ENCODE results near the gene LEF1.

LEF1 gene

GRCh38 chr4:108118505-108118904 lies 50.2 kb downstream of the LEF1 start:
- Histone ChIP-seq H3K4me3 (ENCODE audit: low read depth in 1 of 2, low read length in 2 of 2) (no peak overlapping the region), H3K27me3 (ENCODE audit: control insufficient read depth in 1 of 2, insufficient read depth in 2 of 2, low read length in 2 of 2) (no peaks in the 10 kb centered on the region), H3K36me3 (ENCODE audit: insufficient read depth, low read length) (no peaks in the 10 kb centered on the region), H3K9me3 (ENCODE audit: low read length) (no peaks in the 10 kb centered on the region), H3K27ac (ENCODE audit: low read depth, low read length) (no peak overlapping the region), H3K9ac (ENCODE audit: low read length) (no peak overlapping the region), H3K4me1 (ENCODE audit: insufficient read depth, low read length) (no peaks in the 10 kb centered on the region)

GRCh38 chr4:108117418-108118182 lies 51.1 kb downstream of the LEF1 start:
- Histone ChIP-seq H3K4me3 (ENCODE audit: low read depth in 1 of 2, low read length in 2 of 2) (no peak overlapping the region), H3K9ac (ENCODE audit: low read length) (no peak overlapping the region), H3K36me3 (ENCODE audit: insufficient read depth, low read length) (no peaks in the 10 kb centered on the region), H3K27me3 (ENCODE audit: control insufficient read depth in 1 of 2, insufficient read depth in 2 of 2, low read length in 2 of 2) (no peaks in the 10 kb centered on the region), H3K9me3 (ENCODE audit: low read length) (no peaks in the 10 kb centered on the region), H3K4me1 (ENCODE audit: insufficient read depth, low read length) (no peaks in the 10 kb centered on the region), H3K27ac (ENCODE audit: low read depth, low read length) (no peak overlapping the region)

GRCh38 chr4:108116423-108117168 lies 52.1 kb downstream of the LEF1 start:
- H3K4me3 ChIP-seq (ENCODE audit: low read depth in 1 of 2, low read length in 2 of 2) = no peak overlapping the region
- no peaks in the 10 kb centered on the region for H3K27me3 ChIP-seq (ENCODE audit: control insufficient read depth in 1 of 2, insufficient read depth in 2 of 2, low read length in 2 of 2)
- no peaks in the 10 kb centered on the region for H3K4me1 ChIP-seq (ENCODE audit: insufficient read depth, low read length)
- H3K27ac ChIP-seq (ENCODE audit: low read depth, low read length) = no peak overlapping the region
- H3K9ac ChIP-seq (ENCODE audit: low read length) = no peak overlapping the region
- no peaks in the 10 kb centered on the region for H3K36me3 ChIP-seq (ENCODE audit: insufficient read depth, low read length)
- H3K9me3 ChIP-seq (ENCODE audit: low read length) = no peaks in the 10 kb centered on the region

- Histone ChIP-seq H3K4me3 (ENCODE audit: low read depth in 1 of 2, low read length in 2 of 2) (no peak overlapping the region), H3K4me1 (ENCODE audit: insufficient read depth, low read length) (no peaks in the 10 kb centered on the region), H3K9ac (ENCODE audit: low read length) (no peak overlapping the region), H3K27me3 (ENCODE audit: control insufficient read depth in 1 of 2, insufficient read depth in 2 of 2, low read length in 2 of 2) (no peaks in the 10 kb centered on the region), H3K36me3 (ENCODE audit: insufficient read depth, low read length) (no peaks in the 10 kb centered on the region), H3K9me3 (ENCODE audit: low read length) (no peaks in the 10 kb centered on the region), H3K27ac (ENCODE audit: low read depth, low read length) (no peak overlapping the region)
These were observed 53.6 kb downstream of the LEF1 start for GRCh38 chr4:108115168-108115526.

GRCh38 chr4:108114503-108114902 lies 54.2 kb downstream of the LEF1 start:
- Histone ChIP-seq H3K9ac (ENCODE audit: low read length) (no peak overlapping the region), H3K27me3 (ENCODE audit: control insufficient read depth in 1 of 2, insufficient read depth in 2 of 2, low read length in 2 of 2) (no peaks in the 10 kb centered on the region), H3K4me1 (ENCODE audit: insufficient read depth, low read length) (no peaks in the 10 kb centered on the region), H3K9me3 (ENCODE audit: low read length) (no peaks in the 10 kb centered on the region), H3K4me3 (ENCODE audit: low read depth in 1 of 2, low read length in 2 of 2) (no peak overlapping the region), H3K27ac (ENCODE audit: low read depth, low read length) (no peak overlapping the region), H3K36me3 (ENCODE audit: insufficient read depth, low read length) (no peaks in the 10 kb centered on the region)

- H3K9ac ChIP-seq (ENCODE audit: low read length) = no peak overlapping the region
- no peak overlapping the region for H3K27ac ChIP-seq (ENCODE audit: low read depth, low read length)
- H3K4me3 ChIP-seq (ENCODE audit: low read depth in 1 of 2, low read length in 2 of 2) = no peak overlapping the region
- H3K9me3 ChIP-seq (ENCODE audit: low read length) = no peaks in the 10 kb centered on the region
- H3K4me1 ChIP-seq (ENCODE audit: insufficient read depth, low read length) = no peaks in the 10 kb centered on the region
- no peaks in the 10 kb centered on the region for H3K27me3 ChIP-seq (ENCODE audit: control insufficient read depth in 1 of 2, insufficient read depth in 2 of 2, low read length in 2 of 2)
- no peaks in the 10 kb centered on the region for H3K36me3 ChIP-seq (ENCODE audit: insufficient read depth, low read length)
These were observed 55.5 kb downstream of the LEF1 start for GRCh38 chr4:108113229-108113628.

GRCh38 chr4:108111781-108112180 lies 57.0 kb downstream of the LEF1 start:
- no peaks in the 10 kb centered on the region for H3K4me1 ChIP-seq (ENCODE audit: insufficient read depth, low read length)
- H3K27me3 ChIP-seq (ENCODE audit: control insufficient read depth in 1 of 2, insufficient read depth in 2 of 2, low read length in 2 of 2) = no peaks in the 10 kb centered on the region
- H3K9ac ChIP-seq (ENCODE audit: low read length) = no peak overlapping the region
- no peaks in the 10 kb centered on the region for H3K9me3 ChIP-seq (ENCODE audit: low read length)
- no peaks in the 10 kb centered on the region for H3K36me3 ChIP-seq (ENCODE audit: insufficient read depth, low read length)
- no peak overlapping the region for H3K27ac ChIP-seq (ENCODE audit: low read depth, low read length)
- no peak overlapping the region for H3K4me3 ChIP-seq (ENCODE audit: low read depth in 1 of 2, low read length in 2 of 2)

- Histone ChIP-seq H3K27ac (ENCODE audit: low read depth, low read length) (no peak overlapping the region), H3K27me3 (ENCODE audit: control insufficient read depth in 1 of 2, insufficient read depth in 2 of 2, low read length in 2 of 2) (no peaks in the 10 kb centered on the region), H3K9ac (ENCODE audit: low read length) (no peak overlapping the region), H3K36me3 (ENCODE audit: insufficient read depth, low read length) (no peaks in the 10 kb centered on the region), H3K4me1 (ENCODE audit: insufficient read depth, low read length) (no peaks in the 10 kb centered on the region), H3K9me3 (ENCODE audit: low read length) (no peaks in the 10 kb centered on the region), H3K4me3 (ENCODE audit: low read depth in 1 of 2, low read length in 2 of 2) (no peak overlapping the region)
These were observed 58.3 kb downstream of the LEF1 start for GRCh38 chr4:108110450-108110849.

GRCh38 chr4:108109997-108110416 lies 58.7 kb downstream of the LEF1 start:
- Histone ChIP-seq H3K36me3 (ENCODE audit: insufficient read depth, low read length) (no peaks in the 10 kb centered on the region), H3K27ac (ENCODE audit: low read depth, low read length) (no peak overlapping the region), H3K4me3 (ENCODE audit: low read depth in 1 of 2, low read length in 2 of 2) (no peak overlapping the region), H3K27me3 (ENCODE audit: control insufficient read depth in 1 of 2, insufficient read depth in 2 of 2, low read length in 2 of 2) (no peaks in the 10 kb centered on the region), H3K4me1 (ENCODE audit: insufficient read depth, low read length) (no peaks in the 10 kb centered on the region), H3K9ac (ENCODE audit: low read length) (no peak overlapping the region), H3K9me3 (ENCODE audit: low read length) (no peaks in the 10 kb centered on the region)

- Histone ChIP-seq H3K36me3 (ENCODE audit: insufficient read depth, low read length) (no peaks in the 10 kb centered on the region), H3K27me3 (ENCODE audit: control insufficient read depth in 1 of 2, insufficient read depth in 2 of 2, low read length in 2 of 2) (no peaks in the 10 kb centered on the region), H3K27ac (ENCODE audit: low read depth, low read length) (no peak overlapping the region), H3K9ac (ENCODE audit: low read length) (no peak overlapping the region), H3K4me1 (ENCODE audit: insufficient read depth, low read length) (no peaks in the 10 kb centered on the region), H3K9me3 (ENCODE audit: low read length) (no peaks in the 10 kb centered on the region), H3K4me3 (ENCODE audit: low read depth in 1 of 2, low read length in 2 of 2) (no peak overlapping the region)
These were observed 59.6 kb downstream of the LEF1 start for GRCh38 chr4:108109111-108109510.

- no peaks in the 10 kb centered on the region for H3K4me1 ChIP-seq (ENCODE audit: insufficient read depth, low read length)
- no peak overlapping the region for H3K27ac ChIP-seq (ENCODE audit: low read depth, low read length)
- no peaks in the 10 kb centered on the region for H3K36me3 ChIP-seq (ENCODE audit: insufficient read depth, low read length)
- H3K27me3 ChIP-seq (ENCODE audit: control insufficient read depth in 1 of 2, insufficient read depth in 2 of 2, low read length in 2 of 2) = no peaks in the 10 kb centered on the region
- H3K4me3 ChIP-seq (ENCODE audit: low read depth in 1 of 2, low read length in 2 of 2) = no peak overlapping the region
- H3K9me3 ChIP-seq (ENCODE audit: low read length) = no peaks in the 10 kb centered on the region
- H3K9ac ChIP-seq (ENCODE audit: low read length) = no peak overlapping the region
These were observed 60.9 kb downstream of the LEF1 start for GRCh38 chr4:108107729-108108382.

All from muscle layer of colon (tissue), 2 donors.